Measurements from ENCODE around the gene APOL3. TPM values are rescaled to one million over a fixed set of nuclear protein-coding genes. Genes with fewer than 3 reads are reported as not detected.
"Not testable (repeated sequence)": the region's sequence is repeated elsewhere in the genome, so short reads cannot be mapped to it uniquely, and the experiment has no call there.

Gene APOL3
- total and polyA plus RNA-seq, 11 donors, result 16.9 to 103 (median 24.5) TPM

GRCh38 chr22:36164621-36165020, 4.1 kb upstream of the APOL3 start:
- no peak for TF ChIP-seq POLR2A (IDR thresholded peaks at IDR 0.05)
- TF ChIP-seq, protein P1, sequence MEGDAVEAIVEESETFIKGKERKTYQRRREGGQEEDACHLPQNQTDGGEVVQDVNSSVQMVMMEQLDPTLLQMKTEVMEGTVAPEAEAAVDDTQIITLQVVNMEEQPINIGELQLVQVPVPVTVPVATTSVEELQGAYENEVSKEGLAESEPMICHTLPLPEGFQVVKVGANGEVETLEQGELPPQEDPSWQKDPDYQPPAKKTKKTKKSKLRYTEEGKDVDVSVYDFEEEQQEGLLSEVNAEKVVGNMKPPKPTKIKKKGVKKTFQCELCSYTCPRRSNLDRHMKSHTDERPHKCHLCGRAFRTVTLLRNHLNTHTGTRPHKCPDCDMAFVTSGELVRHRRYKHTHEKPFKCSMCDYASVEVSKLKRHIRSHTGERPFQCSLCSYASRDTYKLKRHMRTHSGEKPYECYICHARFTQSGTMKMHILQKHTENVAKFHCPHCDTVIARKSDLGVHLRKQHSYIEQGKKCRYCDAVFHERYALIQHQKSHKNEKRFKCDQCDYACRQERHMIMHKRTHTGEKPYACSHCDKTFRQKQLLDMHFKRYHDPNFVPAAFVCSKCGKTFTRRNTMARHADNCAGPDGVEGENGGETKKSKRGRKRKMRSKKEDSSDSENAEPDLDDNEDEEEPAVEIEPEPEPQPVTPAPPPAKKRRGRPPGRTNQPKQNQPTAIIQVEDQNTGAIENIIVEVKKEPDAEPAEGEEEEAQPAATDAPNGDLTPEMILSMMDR (IDR thresholded peaks at IDR 0.05), result no peak

DNA sequence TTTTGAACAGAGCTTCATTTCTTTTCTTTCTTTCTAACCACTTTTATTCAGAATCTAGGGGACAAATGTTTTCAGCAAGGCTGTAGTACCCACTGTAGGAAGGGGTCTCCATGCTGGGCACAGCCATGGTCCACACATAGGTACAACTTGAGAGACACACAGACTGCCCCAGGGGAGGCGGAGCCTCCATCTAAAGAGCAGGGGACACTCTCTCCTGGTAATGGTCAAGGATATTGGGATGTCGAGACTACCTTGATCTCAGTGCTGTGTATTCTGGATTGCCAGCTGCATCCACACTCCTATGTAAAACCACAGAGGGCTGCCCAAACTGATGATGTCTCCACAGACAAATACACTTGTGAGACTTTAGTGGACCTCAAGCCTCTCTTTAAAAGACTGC, 2.9 kb upstream of the APOL3 start:
- WGBS, 4 donors, result 91 to 100% (median 93%) methylated on average over 2 of the region's 2 CpGs
- H3K4me1 ChIP-seq, result peaks cover 0 to 61% (median 19%) of the 10 kb centered on the region in 12 donors
- no peaks in the 10 kb centered on the region for H3K27me3 ChIP-seq
- H3K4me3 ChIP-seq, result no peak overlapping the region
- no peak for TF ChIP-seq POLR2A (IDR thresholded peaks at IDR 0.05)
- TF ChIP-seq, protein P1 (IDR thresholded peaks at IDR 0.05), result no peak
- H3K9me3 ChIP-seq, result no peaks in the 10 kb centered on the region
- H3K27ac ChIP-seq, result peak overlapping the region in 2 of 12 donors; percentile 91 to 97
- DNase-seq, result no peak
- no peak for ATAC-seq
- intact Hi-C loops (cut with DNase I), result no loop called here
- H3K36me3 ChIP-seq, result no peaks in the 10 kb centered on the region

More at GRCh38 chr22:36164621-36165020, 4.1 kb upstream of the APOL3 start:
- no peak for DNase-seq
- Histone ChIP-seq H3K4me1 (peaks cover 0 to 51% (median 14%) of the 10 kb centered on the region in 12 donors), H3K9me3 (peaks cover 0 to 4% (median 0%) of the 10 kb centered on the region in 12 donors), H3K36me3 (no peaks in the 10 kb centered on the region), H3K27me3 (no peaks in the 10 kb centered on the region), H3K4me3 (no peak overlapping the region), H3K27ac (peak overlapping the region in 1 of 12 donors; percentile 91)
- WGBS, 4 donors, result 88 to 96% (median 92%) methylated on average over 1 of the region's 1 CpG
- no peak for ATAC-seq
- intact Hi-C loops (cut with DNase I), result no loop called here

GRCh38 chr22:36162127-36163034, 1.8 kb upstream of the APOL3 start:
- no peak for TF ChIP-seq POLR2A (IDR thresholded peaks at IDR 0.05)
- TF ChIP-seq, protein P1 (IDR thresholded peaks at IDR 0.05), result no peak
- no peak for ATAC-seq
- H3K27me3 ChIP-seq, result no peaks in the 10 kb centered on the region
- no peak for DNase-seq
- no peaks in the 10 kb centered on the region for H3K9me3 ChIP-seq
- peak overlapping the region in 7 of 12 donors; percentile 5 to 97 (median 90) for H3K27ac ChIP-seq
- H3K4me1 ChIP-seq, result peaks cover 0 to 72% (median 20%) of the 10 kb centered on the region in 12 donors
- no peaks in the 10 kb centered on the region for H3K36me3 ChIP-seq
- 84 to 92% (median 88%) methylated on average over 6 of the region's 6 CpGs for WGBS, 4 donors
- intact Hi-C loops (cut with DNase I), result no loop called here
- no peak overlapping the region for H3K4me3 ChIP-seq

DNA sequence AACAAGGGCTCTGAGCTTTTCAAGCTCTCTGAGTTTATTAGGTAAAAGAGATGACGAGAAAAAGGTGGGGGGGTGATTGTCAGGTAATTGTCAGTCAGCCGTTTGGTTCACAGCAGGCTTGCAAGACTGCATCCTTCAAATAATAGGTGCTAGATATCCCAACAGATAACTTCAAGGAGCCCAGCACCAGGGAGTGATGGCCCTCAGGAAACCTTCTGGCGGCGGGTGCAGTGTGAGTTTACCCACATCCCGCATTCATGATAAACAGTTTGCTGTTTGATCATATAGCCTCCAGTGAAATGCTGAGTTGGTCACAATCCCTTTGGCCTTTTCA, 1.2 kb upstream of the APOL3 start:
- Histone ChIP-seq H3K27ac (peak overlapping the region in 7 of 12 donors; percentile 5 to 97 (median 90)), H3K4me1 (peaks cover 0 to 77% (median 20%) of the 10 kb centered on the region in 12 donors)
- H3K9me3 ChIP-seq; H3K36me3 ChIP-seq; H3K27me3 ChIP-seq; intact Hi-C loops (cut with DNase I); H3K4me3 ChIP-seq; ATAC-seq; DNase-seq: not testable (repeated sequence)
- 63 to 73% (median 67%) methylated on average over 5 of the region's 5 CpGs for WGBS, 4 donors

Measured in heart left ventricle (tissue), 16 donors.